ENCODE measurements around the gene C10orf90. TPM values are rescaled to one million over a fixed set of nuclear protein-coding genes. Genes with fewer than 3 reads are reported as not detected.
A peak's percentile ranks its signal among the peaks of the same experiment; 100 is the strongest.

Gene C10orf90
- total RNA-seq, 4 donors from 2014 or later: 2.7 to 5.8 (median 4.0) TPM

DNA sequence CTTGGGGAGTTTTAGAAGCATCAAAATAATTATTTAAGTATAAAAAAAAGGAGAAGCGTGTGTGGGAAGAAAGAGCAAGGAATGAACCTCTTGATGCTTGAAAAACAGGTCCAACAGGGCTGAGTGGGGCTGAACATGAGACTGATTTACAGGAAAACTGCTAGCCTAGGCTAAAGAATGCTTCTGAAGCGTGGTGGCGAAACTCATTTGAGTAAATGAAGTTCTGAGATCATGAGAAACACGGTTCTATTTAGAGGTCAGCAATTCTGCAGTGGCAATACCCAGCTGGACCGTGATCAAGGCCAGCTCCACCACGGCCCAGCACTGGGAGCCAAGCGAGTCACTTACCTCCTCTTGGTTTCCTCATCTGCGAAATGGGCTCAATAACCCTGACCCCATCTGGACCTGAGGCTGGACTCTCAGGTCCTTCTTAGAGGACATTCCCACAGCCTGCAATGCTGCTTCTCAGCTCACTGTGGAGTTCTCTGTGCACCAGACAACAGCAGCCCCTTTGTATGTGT lies 142.1 kb downstream of the C10orf90 start:
- TF ChIP-seq, protein P1, sequence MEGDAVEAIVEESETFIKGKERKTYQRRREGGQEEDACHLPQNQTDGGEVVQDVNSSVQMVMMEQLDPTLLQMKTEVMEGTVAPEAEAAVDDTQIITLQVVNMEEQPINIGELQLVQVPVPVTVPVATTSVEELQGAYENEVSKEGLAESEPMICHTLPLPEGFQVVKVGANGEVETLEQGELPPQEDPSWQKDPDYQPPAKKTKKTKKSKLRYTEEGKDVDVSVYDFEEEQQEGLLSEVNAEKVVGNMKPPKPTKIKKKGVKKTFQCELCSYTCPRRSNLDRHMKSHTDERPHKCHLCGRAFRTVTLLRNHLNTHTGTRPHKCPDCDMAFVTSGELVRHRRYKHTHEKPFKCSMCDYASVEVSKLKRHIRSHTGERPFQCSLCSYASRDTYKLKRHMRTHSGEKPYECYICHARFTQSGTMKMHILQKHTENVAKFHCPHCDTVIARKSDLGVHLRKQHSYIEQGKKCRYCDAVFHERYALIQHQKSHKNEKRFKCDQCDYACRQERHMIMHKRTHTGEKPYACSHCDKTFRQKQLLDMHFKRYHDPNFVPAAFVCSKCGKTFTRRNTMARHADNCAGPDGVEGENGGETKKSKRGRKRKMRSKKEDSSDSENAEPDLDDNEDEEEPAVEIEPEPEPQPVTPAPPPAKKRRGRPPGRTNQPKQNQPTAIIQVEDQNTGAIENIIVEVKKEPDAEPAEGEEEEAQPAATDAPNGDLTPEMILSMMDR (IDR thresholded peaks at IDR 0.05): no peak
- no peak for TF ChIP-seq POLR2A (IDR thresholded peaks at IDR 0.05)
- H3K4me3 ChIP-seq (ENCODE audit: low read depth, poor library complexity, severe bottlenecking): no peak overlapping the region
- peak in 1 of 2 donors; percentile 61 for DNase-seq (ENCODE audit: low spot score in 2 of 2)
- WGBS, 2 donors: 79 to 83% methylated on average over 8 of the region's 8 CpGs
- intact Hi-C loops (cut with DNase I; ENCODE audit: low total_unique reads): no loop called here

GRCh38 chr10:126527645-126528314 lies 142.7 kb downstream of the C10orf90 start:
- intact Hi-C loops (cut with DNase I; ENCODE audit: low total_unique reads): no loop called here
- no peak overlapping the region for H3K4me3 ChIP-seq (ENCODE audit: low read depth, poor library complexity, severe bottlenecking)
- no peak for TF ChIP-seq POLR2A (IDR thresholded peaks at IDR 0.05)
- TF ChIP-seq, protein P1 (IDR thresholded peaks at IDR 0.05): no peak
- DNase-seq (ENCODE audit: low spot score in 2 of 2): peak in 1 of 2 donors; percentile 7
- 87 to 93% methylated on average over 9 of the region's 9 CpGs for WGBS, 2 donors

- intact Hi-C loops (cut with DNase I; ENCODE audit: low total_unique reads): no loop called here
- DNase-seq (ENCODE audit: low spot score in 2 of 2): peak in 1 of 2 donors; percentile 37
- 59 to 67% methylated on average over 7 of the region's 7 CpGs for WGBS, 2 donors
- TF ChIP-seq POLR2A (IDR thresholded peaks at IDR 0.05): no peak
- TF ChIP-seq, protein P1 (IDR thresholded peaks at IDR 0.05): no peak
- H3K4me3 ChIP-seq (ENCODE audit: low read depth, poor library complexity, severe bottlenecking): no peak overlapping the region
Observed at GRCh38 chr10:126525326-126525725, 145.2 kb downstream of the C10orf90 start.

DNA sequence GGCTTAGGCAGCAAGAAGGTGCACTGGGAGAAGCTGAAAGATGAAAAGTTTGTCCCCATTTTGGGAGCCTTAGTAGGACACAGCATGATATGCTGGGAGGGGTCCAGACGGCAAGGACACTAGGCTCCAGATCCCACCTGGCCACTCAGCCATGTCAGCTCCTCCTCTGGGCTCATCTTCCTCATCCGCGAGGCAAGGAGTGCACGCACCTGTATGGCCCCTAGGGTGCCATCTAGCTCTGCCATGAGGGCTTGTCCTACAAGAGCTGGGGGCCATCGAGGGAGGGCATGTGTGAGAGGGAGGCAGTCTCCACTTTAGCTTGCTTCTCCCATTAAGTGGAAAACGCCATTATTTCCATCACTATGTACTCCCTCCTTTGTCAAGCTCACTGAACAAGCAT lies 146.0 kb downstream of the C10orf90 start:
- DNase-seq (ENCODE audit: low spot score in 2 of 2): peak in 1 of 2 donors; percentile 82
- TF ChIP-seq, protein P1 (IDR thresholded peaks at IDR 0.05): no peak
- no peak for TF ChIP-seq POLR2A (IDR thresholded peaks at IDR 0.05)
- intact Hi-C loops (cut with DNase I; ENCODE audit: low total_unique reads): no loop called here
- 66 to 73% methylated on average over 6 of the region's 6 CpGs for WGBS, 2 donors
- H3K4me3 ChIP-seq (ENCODE audit: low read depth, poor library complexity, severe bottlenecking): no peak overlapping the region

DNA sequence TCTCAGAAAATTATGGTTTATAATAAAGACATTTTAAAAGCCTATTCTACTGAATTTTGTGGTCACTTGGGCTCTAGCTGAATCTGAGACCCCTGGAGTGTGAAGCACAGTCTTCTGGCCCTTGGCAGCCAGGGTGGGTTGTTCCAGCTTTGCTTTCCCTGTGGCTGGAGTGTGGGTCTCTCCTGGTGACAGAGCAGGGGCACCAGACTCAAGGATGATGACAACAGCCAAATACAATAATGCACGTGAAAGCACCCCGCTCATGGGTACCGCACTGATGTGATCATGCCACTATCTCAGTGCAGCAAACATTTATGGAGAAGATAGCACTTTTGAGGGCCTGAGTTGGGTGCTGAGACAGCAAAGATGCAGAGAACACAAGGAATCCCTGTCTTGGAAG lies 147.4 kb downstream of the C10orf90 start:
- 64 to 82% methylated on average over 3 of the region's 3 CpGs for WGBS, 2 donors
- intact Hi-C loops (cut with DNase I; ENCODE audit: low total_unique reads): no loop called here
- TF ChIP-seq, protein P1 (IDR thresholded peaks at IDR 0.05): no peak
- TF ChIP-seq POLR2A (IDR thresholded peaks at IDR 0.05): no peak
- no peak overlapping the region for H3K4me3 ChIP-seq (ENCODE audit: low read depth, poor library complexity, severe bottlenecking)
- DNase-seq (ENCODE audit: low spot score in 2 of 2): peak in 1 of 2 donors; percentile 61
